Liver (tissue), 9 donors: ENCODE measurements around the gene RAD9B. TPM values are rescaled to one million over a fixed set of nuclear protein-coding genes. Genes with fewer than 3 reads are reported as not detected.

Experiments
- DNase-seq: peaks from one replicate; pipeline ENCODE4 v3.0.0-alpha.2; 2017; ENCODE audit warnings: low spot score
- H3K27ac ChIP-seq, 2 donors: one replicate each; pipeline ENCODE4 v1.7.0; 2013; ENCODE audit warnings: inconsistent platforms in 2 of 2, low read length in 2 of 2, control low read depth in 1 of 2, low read depth in 1 of 2, mild to moderate bottlenecking in 1 of 2
- H3K27me3 ChIP-seq, 4 donors: one replicate each; pipeline versions ENCODE4 v1.6.1 to v1.7.0; 2013; ENCODE audit warnings: low read length in 3 of 4, inconsistent platforms in 1 of 4, mild to moderate bottlenecking in 1 of 4, moderate library complexity in 1 of 4; ENCODE audit not compliant: control insufficient read depth in 4 of 4, insufficient read depth in 4 of 4
- H3K36me3 ChIP-seq, 4 donors: one replicate each; pipeline versions ENCODE4 v1.6.1 to v1.7.0; 2013; ENCODE audit warnings: low read length in 3 of 4, mild to moderate bottlenecking in 3 of 4, low read depth in 1 of 4, moderate library complexity in 1 of 4; ENCODE audit not compliant: control insufficient read depth in 4 of 4, insufficient read depth in 3 of 4
- H3K4me1 ChIP-seq, 4 donors: one replicate each; pipeline versions ENCODE4 v1.6.1 to v1.7.0; 2013; ENCODE audit warnings: low read length in 3 of 4, mild to moderate bottlenecking in 3 of 4, moderate library complexity in 1 of 4; ENCODE audit not compliant: control insufficient read depth in 4 of 4, insufficient read depth in 4 of 4
- H3K4me3 ChIP-seq, 3 donors: one replicate each; pipeline versions ENCODE4 v1.6.1 to v1.7.0; 2013; ENCODE audit warnings: low read length in 3 of 3, control low read depth in 1 of 3, low read depth in 1 of 3, mild to moderate bottlenecking in 1 of 3
- H3K9ac ChIP-seq, 2 donors: one replicate each; pipeline ENCODE4 v1.7.0; 2013; ENCODE audit warnings: low read length in 2 of 2, mild to moderate bottlenecking in 2 of 2, moderate library complexity in 2 of 2, control low read depth in 1 of 2, low read depth in 1 of 2
- H3K9me3 ChIP-seq, 4 donors: one replicate each; pipeline versions ENCODE4 v1.6.1 to v1.7.0; 2013; ENCODE audit warnings: low read length in 3 of 4; ENCODE audit not compliant: control insufficient read depth in 4 of 4
- ATF3 ChIP-seq: IDR thresholded peaks from 2 replicates; pipeline ENCODE4 v1.6.1; 2016; ENCODE audit warnings: antibody characterized with exemption
- CTCF ChIP-seq: fragments of 150-350 bp; IDR thresholded peaks from 2 replicates; pipeline ENCODE4 v1.5.1; 2017; ENCODE audit warnings: improper control_type of control experiment, low read depth, low read length; ENCODE audit not compliant: missing input control
- GABPA ChIP-seq, 2 donors: IDR thresholded peaks in 1 of 2; conservative IDR thresholded peaks in 1 of 2; 2 replicates each; pipeline ENCODE4 v1.6.1; 2016; ENCODE audit warnings: antibody characterized with exemption in 2 of 2, mild to moderate bottlenecking in 1 of 2, moderate library complexity in 1 of 2
- HNF4G ChIP-seq: IDR thresholded peaks from 2 replicates; pipeline ENCODE4 v1.6.1; 2016; ENCODE audit warnings: antibody characterized with exemption
- JUND ChIP-seq, 2 donors: IDR thresholded peaks; 2 replicates each; pipeline ENCODE4 v1.6.1; 2016; ENCODE audit warnings: antibody characterized with exemption in 2 of 2
- MAX ChIP-seq: IDR thresholded peaks from 2 replicates; pipeline ENCODE4 v1.6.1; 2016; ENCODE audit warnings: antibody characterized with exemption
- RAD21 ChIP-seq, 2 donors: IDR thresholded peaks; 2 replicates each; pipeline ENCODE4 v1.6.1; 2016; ENCODE audit warnings: antibody characterized with exemption in 2 of 2, mild to moderate bottlenecking in 2 of 2
- REST ChIP-seq: IDR thresholded peaks from 2 replicates; pipeline ENCODE4 v1.6.1; 2016; ENCODE audit warnings: antibody characterized with exemption, mild to moderate bottlenecking
- RXRA ChIP-seq, 2 donors: IDR thresholded peaks; 2 replicates each; pipeline ENCODE4 v1.6.1; 2017 to 2018; ENCODE audit warnings: antibody characterized with exemption in 2 of 2, mild to moderate bottlenecking in 1 of 2
- SP1 ChIP-seq: IDR thresholded peaks from 2 replicates; pipeline ENCODE4 v1.6.1; 2018; ENCODE audit warnings: antibody characterized with exemption, mild to moderate bottlenecking
- TAF1 ChIP-seq: conservative IDR thresholded peaks from 2 replicates; pipeline ENCODE4 v1.6.1; 2016; ENCODE audit warnings: antibody characterized with exemption, mild to moderate bottlenecking
- YY1 ChIP-seq: IDR thresholded peaks from 2 replicates; pipeline ENCODE4 v1.6.1; 2016; ENCODE audit warnings: antibody characterized with exemption, mild to moderate bottlenecking
- ZBTB33 ChIP-seq: IDR thresholded peaks from 2 replicates; pipeline ENCODE4 v1.6.1; 2016; ENCODE audit warnings: antibody characterized with exemption
- WGBS: extraction: QIAGEN DNeasy Blood & Tissue Kit; methylation state at CpG from one replicate; pipeline ENCODE4 v1.1.7; 2013; 5-methylcytosine and 5-hydroxymethylcytosine counted together
- polyA plus RNA-seq, 2 donors: library from polyadenylated mRNA; stranded (reverse) in 1 of 2; unstranded in 1 of 2; fragments of 200-250 nt in 1 of 2; fragments of >200 nt in 1 of 2; fragmentation: Nextera tagmentation in 1 of 2; extraction: Ambion mirVana in 1 of 2; gene quantifications; one replicate each; pipeline versions ENCODE4 v1.2.1 to v1.2.3, GENCODE V29; 2013 to 2015
- total RNA-seq, 2 donors: library from RNA; depleted of rRNA; stranded (reverse); fragments of >200 nt; gene quantifications; one replicate each; pipeline ENCODE4 v1.2.3, GENCODE V29; 2014
- donor health status: healthy.
- donor health status: healthy.
- donor health status: healthy.
- donor health status: healthy.
- donor health status: healthy.

The RAD9B gene
- total and polyA plus RNA-seq, 4 donors = 0.14 to 0.56 (median 0.28) TPM

- H3K27me3 ChIP-seq = no peaks in the 10 kb centered on the region
- H3K4me1 ChIP-seq = peaks cover 10 to 35% (median 29%) of the 10 kb centered on the region in 4 donors
- no peak overlapping the region for H3K9ac ChIP-seq
- H3K36me3 ChIP-seq = peaks cover 0 to 7% (median 1%) of the 10 kb centered on the region in 4 donors
- 82% methylated on average over 3 of the region's 3 CpGs for WGBS
- no peak for DNase-seq
- H3K4me3 ChIP-seq = no peak overlapping the region
- TF ChIP-seq SP1 (no peak), JUND (IDR thresholded peaks at IDR 0.05) (peak; percentile 27 to 60)
- no peaks in the 10 kb centered on the region for H3K9me3 ChIP-seq
- peak overlapping the region in 1 of 2 donors; percentile 3 for H3K27ac ChIP-seq
Observed at GRCh38 chr12:110546339-110546738, 44.2 kb downstream of the RAD9B start.

GRCh38 chr12:110547090-110547489, 45.0 kb downstream of the RAD9B start:
- no peak overlapping the region for H3K27ac ChIP-seq
- TF ChIP-seq MAX = no peak
- no peaks in the 10 kb centered on the region for H3K27me3 ChIP-seq
- peaks cover 0 to 7% (median 1%) of the 10 kb centered on the region in 4 donors for H3K36me3 ChIP-seq
- no peak overlapping the region for H3K9ac ChIP-seq
- no peak overlapping the region for H3K4me3 ChIP-seq
- peaks cover 10 to 42% (median 36%) of the 10 kb centered on the region in 4 donors for H3K4me1 ChIP-seq
- DNase-seq = no peak
- WGBS = 90% methylated on average over 2 of the region's 2 CpGs
- no peaks in the 10 kb centered on the region for H3K9me3 ChIP-seq

- Histone ChIP-seq H3K27ac (no peak overlapping the region), H3K9ac (no peak overlapping the region), H3K36me3 (peaks cover 0 to 7% (median 1%) of the 10 kb centered on the region in 4 donors), H3K9me3 (no peaks in the 10 kb centered on the region), H3K27me3 (no peaks in the 10 kb centered on the region), H3K4me1 (peaks cover 6 to 38% (median 27%) of the 10 kb centered on the region in 4 donors), H3K4me3 (no peak overlapping the region)
- WGBS = 88% methylated on average over 7 of the region's 7 CpGs
- TF ChIP-seq YY1 (no peak), CTCF (no peak), ZBTB33 (no peak), HNF4G (no peak), ATF3 (no peak), GABPA (IDR thresholded peaks at IDR 0.05 in 1 of 2, conservative IDR thresholded peaks at IDR 0.05 in 1 of 2) (no peak), TAF1 (no peak), MAX (no peak), JUND (IDR thresholded peaks at IDR 0.05) (no peak), RAD21 (IDR thresholded peaks at IDR 0.05) (no peak), REST (no peak), RXRA (IDR thresholded peaks at IDR 0.05) (no peak)
- DNase-seq = no peak
Observed at GRCh38 chr12:110548678-110549077, 46.5 kb downstream of the RAD9B start.
